ENCODE data around the gene LYPD3. TPM values are rescaled to one million over a fixed set of nuclear protein-coding genes. Genes with fewer than 3 reads are reported as not detected.

Gene LYPD3
- total RNA-seq, 1 donor from 2014 or later, result 0.33 TPM

GRCh38 chr19:43435775-43436174 is 29.6 kb downstream of the LYPD3 start:
- TF ChIP-seq CTCF (IDR thresholded peaks at IDR 0.05; ENCODE audit: insufficient read depth, low read length, poor library complexity, severe bottlenecking), result no peak
- DNase-seq (ENCODE audit: low read depth), result no peak
- no peaks in the 10 kb centered on the region for H3K27me3 ChIP-seq (ENCODE audit: control insufficient read depth, insufficient read depth, low read length)
- no peaks in the 10 kb centered on the region for H3K36me3 ChIP-seq (ENCODE audit: control insufficient read depth, insufficient read depth, low read length)
- no peak overlapping the region for H3K4me3 ChIP-seq (ENCODE audit: low read depth, low read length)

- no peak for DNase-seq (ENCODE audit: low read depth)
- no peak for TF ChIP-seq CTCF (IDR thresholded peaks at IDR 0.05; ENCODE audit: insufficient read depth, low read length, poor library complexity, severe bottlenecking)
- H3K27me3 ChIP-seq (ENCODE audit: control insufficient read depth, insufficient read depth, low read length), result no peaks in the 10 kb centered on the region
- H3K4me3 ChIP-seq (ENCODE audit: low read depth, low read length), result no peak overlapping the region
- H3K36me3 ChIP-seq (ENCODE audit: control insufficient read depth, insufficient read depth, low read length), result no peaks in the 10 kb centered on the region
Observed at GRCh38 chr19:43433689-43434088, 31.7 kb downstream of the LYPD3 start.

GRCh38 chr19:43433358-43433673 is 32.1 kb downstream of the LYPD3 start:
- no peak for DNase-seq (ENCODE audit: low read depth)
- H3K4me3 ChIP-seq (ENCODE audit: low read depth, low read length), result no peak overlapping the region
- TF ChIP-seq CTCF (IDR thresholded peaks at IDR 0.05; ENCODE audit: insufficient read depth, low read length, poor library complexity, severe bottlenecking), result no peak
- no peaks in the 10 kb centered on the region for H3K27me3 ChIP-seq (ENCODE audit: control insufficient read depth, insufficient read depth, low read length)
- no peaks in the 10 kb centered on the region for H3K36me3 ChIP-seq (ENCODE audit: control insufficient read depth, insufficient read depth, low read length)

- Histone ChIP-seq H3K36me3 (ENCODE audit: control insufficient read depth, insufficient read depth, low read length) (no peaks in the 10 kb centered on the region), H3K4me3 (ENCODE audit: low read depth, low read length) (no peak overlapping the region), H3K27me3 (ENCODE audit: control insufficient read depth, insufficient read depth, low read length) (no peaks in the 10 kb centered on the region)
- no peak for DNase-seq (ENCODE audit: low read depth)
- no peak for TF ChIP-seq CTCF (IDR thresholded peaks at IDR 0.05; ENCODE audit: insufficient read depth, low read length, poor library complexity, severe bottlenecking)
Observed at GRCh38 chr19:43430976-43431375, 34.4 kb downstream of the LYPD3 start.

GRCh38 chr19:43430142-43430710 is 35.2 kb downstream of the LYPD3 start:
- no peak overlapping the region for H3K4me3 ChIP-seq (ENCODE audit: low read depth, low read length)
- no peaks in the 10 kb centered on the region for H3K36me3 ChIP-seq (ENCODE audit: control insufficient read depth, insufficient read depth, low read length)
- TF ChIP-seq CTCF (IDR thresholded peaks at IDR 0.05; ENCODE audit: insufficient read depth, low read length, poor library complexity, severe bottlenecking), result no peak
- no peak for DNase-seq (ENCODE audit: low read depth)
- no peaks in the 10 kb centered on the region for H3K27me3 ChIP-seq (ENCODE audit: control insufficient read depth, insufficient read depth, low read length)

GRCh38 chr19:43429395-43429794 is 36.0 kb downstream of the LYPD3 start:
- no peak for TF ChIP-seq CTCF (IDR thresholded peaks at IDR 0.05; ENCODE audit: insufficient read depth, low read length, poor library complexity, severe bottlenecking)
- Histone ChIP-seq H3K4me3 (ENCODE audit: low read depth, low read length) (no peak overlapping the region), H3K36me3 (ENCODE audit: control insufficient read depth, insufficient read depth, low read length) (no peaks in the 10 kb centered on the region), H3K27me3 (ENCODE audit: control insufficient read depth, insufficient read depth, low read length) (no peaks in the 10 kb centered on the region)
- no peak for DNase-seq (ENCODE audit: low read depth)

Measured in kidney epithelial cell (primary cell).